ENCODE results near the gene TOMM40. TPM values are rescaled to one million over a fixed set of nuclear protein-coding genes. Genes with fewer than 3 reads are reported as not detected.
A peak's percentile ranks its signal among the peaks of the same experiment; 100 is the strongest.

The TOMM40 gene
- total and polyA plus RNA-seq, 2 of the 13 experiments (the other 11 are each of a cell fraction or from before 2014, with no cell fraction given): 72.0 to 110 TPM

DNA sequence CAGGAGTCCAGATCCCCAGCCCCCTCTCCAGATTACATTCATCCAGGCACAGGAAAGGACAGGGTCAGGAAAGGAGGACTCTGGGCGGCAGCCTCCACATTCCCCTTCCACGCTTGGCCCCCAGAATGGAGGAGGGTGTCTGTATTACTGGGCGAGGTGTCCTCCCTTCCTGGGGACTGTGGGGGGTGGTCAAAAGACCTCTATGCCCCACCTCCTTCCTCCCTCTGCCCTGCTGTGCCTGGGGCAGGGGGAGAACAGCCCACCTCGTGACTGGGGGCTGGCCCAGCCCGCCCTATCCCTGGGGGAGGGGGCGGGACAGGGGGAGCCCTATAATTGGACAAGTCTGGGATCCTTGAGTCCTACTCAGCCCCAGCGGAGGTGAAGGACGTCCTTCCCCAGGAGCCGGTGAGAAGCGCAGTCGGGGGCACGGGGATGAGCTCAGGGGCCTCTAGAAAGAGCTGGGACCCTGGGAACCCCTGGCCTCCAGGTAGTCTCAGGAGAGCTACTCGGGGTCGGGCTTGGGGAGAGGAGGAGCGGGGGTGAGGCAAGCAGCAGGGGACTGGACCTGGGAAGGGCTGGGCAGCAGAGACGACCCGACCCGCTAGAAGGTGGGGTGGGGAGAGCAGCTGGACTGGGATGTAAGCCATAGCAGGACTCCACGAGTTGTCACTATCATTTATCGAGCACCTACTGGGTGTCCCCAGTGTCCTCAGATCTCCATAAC, 14.5 kb downstream of the TOMM40 start, which contains the start of gene APOE (continued):
- TF ChIP-seq ZFP37 (CRISPR knock-in tag; IDR thresholded peaks at IDR 0.05; ENCODE audit: borderline replicate concordance) (no peak), GZF1 (CRISPR knock-in tag; IDR thresholded peaks at IDR 0.05) (no peak), KLF11 (CRISPR knock-in tag; IDR thresholded peaks at IDR 0.05) (no peak), ZNF225 (CRISPR knock-in tag; IDR thresholded peaks at IDR 0.05) (0 out of 2 replicates have a peak, but pooled peaks have one; percentile 68), ZNF703 (CRISPR knock-in tag; IDR thresholded peaks at IDR 0.05; ENCODE audit: borderline replicate concordance) (no peak), ZNF431 (CRISPR knock-in tag; IDR thresholded peaks at IDR 0.05; ENCODE audit: borderline replicate concordance, low read depth) (no peak), NRL (CRISPR knock-in tag; IDR thresholded peaks at IDR 0.05; ENCODE audit: borderline replicate concordance) (no peak; the same call in 1 of the 2 replicates), SSRP1 (CRISPR knock-in tag; IDR thresholded peaks at IDR 0.05) (no peak), SP1 (IDR thresholded peaks at IDR 0.05) (no peak), SP1 (CRISPR knock-in tag; IDR thresholded peaks at IDR 0.05) (peak; percentile 63; the same call in 1 of the 2 replicates), FLYWCH1 (CRISPR knock-in tag; IDR thresholded peaks at IDR 0.05) (no peak), NBN (conservative IDR thresholded peaks at IDR 0.05) (no peak), ATF1 (CRISPR knock-in tag; IDR thresholded peaks at IDR 0.05) (no peak), RFX5 (IDR thresholded peaks at IDR 0.05; ENCODE audit: low read depth, low read length) (no peak), NR2F1 (CRISPR knock-in tag; IDR thresholded peaks at IDR 0.05) (peak in 1 of 2 experiments; percentile 20; a peak in 1 of 4 replicates), ZNF282 (IDR thresholded peaks at IDR 0.05; ENCODE audit: partially characterized antibody) (no peak), SYNCRIP (IDR thresholded peaks at IDR 0.05; ENCODE audit: insufficient read depth, low read depth, low read length) (no peak)
- TF ChIP-seq, protein P1, sequence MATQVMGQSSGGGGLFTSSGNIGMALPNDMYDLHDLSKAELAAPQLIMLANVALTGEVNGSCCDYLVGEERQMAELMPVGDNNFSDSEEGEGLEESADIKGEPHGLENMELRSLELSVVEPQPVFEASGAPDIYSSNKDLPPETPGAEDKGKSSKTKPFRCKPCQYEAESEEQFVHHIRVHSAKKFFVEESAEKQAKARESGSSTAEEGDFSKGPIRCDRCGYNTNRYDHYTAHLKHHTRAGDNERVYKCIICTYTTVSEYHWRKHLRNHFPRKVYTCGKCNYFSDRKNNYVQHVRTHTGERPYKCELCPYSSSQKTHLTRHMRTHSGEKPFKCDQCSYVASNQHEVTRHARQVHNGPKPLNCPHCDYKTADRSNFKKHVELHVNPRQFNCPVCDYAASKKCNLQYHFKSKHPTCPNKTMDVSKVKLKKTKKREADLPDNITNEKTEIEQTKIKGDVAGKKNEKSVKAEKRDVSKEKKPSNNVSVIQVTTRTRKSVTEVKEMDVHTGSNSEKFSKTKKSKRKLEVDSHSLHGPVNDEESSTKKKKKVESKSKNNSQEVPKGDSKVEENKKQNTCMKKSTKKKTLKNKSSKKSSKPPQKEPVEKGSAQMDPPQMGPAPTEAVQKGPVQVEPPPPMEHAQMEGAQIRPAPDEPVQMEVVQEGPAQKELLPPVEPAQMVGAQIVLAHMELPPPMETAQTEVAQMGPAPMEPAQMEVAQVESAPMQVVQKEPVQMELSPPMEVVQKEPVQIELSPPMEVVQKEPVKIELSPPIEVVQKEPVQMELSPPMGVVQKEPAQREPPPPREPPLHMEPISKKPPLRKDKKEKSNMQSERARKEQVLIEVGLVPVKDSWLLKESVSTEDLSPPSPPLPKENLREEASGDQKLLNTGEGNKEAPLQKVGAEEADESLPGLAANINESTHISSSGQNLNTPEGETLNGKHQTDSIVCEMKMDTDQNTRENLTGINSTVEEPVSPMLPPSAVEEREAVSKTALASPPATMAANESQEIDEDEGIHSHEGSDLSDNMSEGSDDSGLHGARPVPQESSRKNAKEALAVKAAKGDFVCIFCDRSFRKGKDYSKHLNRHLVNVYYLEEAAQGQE (IDR thresholded peaks at IDR 0.05; ENCODE audit: borderline replicate concordance in 1 of 2, low read depth in 1 of 2, low read length in 2 of 2): no peak
- TF ChIP-seq, protein P2, sequence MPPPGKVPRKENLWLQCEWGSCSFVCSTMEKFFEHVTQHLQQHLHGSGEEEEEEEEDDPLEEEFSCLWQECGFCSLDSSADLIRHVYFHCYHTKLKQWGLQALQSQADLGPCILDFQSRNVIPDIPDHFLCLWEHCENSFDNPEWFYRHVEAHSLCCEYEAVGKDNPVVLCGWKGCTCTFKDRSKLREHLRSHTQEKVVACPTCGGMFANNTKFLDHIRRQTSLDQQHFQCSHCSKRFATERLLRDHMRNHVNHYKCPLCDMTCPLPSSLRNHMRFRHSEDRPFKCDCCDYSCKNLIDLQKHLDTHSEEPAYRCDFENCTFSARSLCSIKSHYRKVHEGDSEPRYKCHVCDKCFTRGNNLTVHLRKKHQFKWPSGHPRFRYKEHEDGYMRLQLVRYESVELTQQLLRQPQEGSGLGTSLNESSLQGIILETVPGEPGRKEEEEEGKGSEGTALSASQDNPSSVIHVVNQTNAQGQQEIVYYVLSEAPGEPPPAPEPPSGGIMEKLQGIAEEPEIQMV (CRISPR knock-in tag; IDR thresholded peaks at IDR 0.05; ENCODE audit: low read depth): peak; percentile 75; the same call in 1 of the 2 replicates
- TF ChIP-seq, protein P3, sequence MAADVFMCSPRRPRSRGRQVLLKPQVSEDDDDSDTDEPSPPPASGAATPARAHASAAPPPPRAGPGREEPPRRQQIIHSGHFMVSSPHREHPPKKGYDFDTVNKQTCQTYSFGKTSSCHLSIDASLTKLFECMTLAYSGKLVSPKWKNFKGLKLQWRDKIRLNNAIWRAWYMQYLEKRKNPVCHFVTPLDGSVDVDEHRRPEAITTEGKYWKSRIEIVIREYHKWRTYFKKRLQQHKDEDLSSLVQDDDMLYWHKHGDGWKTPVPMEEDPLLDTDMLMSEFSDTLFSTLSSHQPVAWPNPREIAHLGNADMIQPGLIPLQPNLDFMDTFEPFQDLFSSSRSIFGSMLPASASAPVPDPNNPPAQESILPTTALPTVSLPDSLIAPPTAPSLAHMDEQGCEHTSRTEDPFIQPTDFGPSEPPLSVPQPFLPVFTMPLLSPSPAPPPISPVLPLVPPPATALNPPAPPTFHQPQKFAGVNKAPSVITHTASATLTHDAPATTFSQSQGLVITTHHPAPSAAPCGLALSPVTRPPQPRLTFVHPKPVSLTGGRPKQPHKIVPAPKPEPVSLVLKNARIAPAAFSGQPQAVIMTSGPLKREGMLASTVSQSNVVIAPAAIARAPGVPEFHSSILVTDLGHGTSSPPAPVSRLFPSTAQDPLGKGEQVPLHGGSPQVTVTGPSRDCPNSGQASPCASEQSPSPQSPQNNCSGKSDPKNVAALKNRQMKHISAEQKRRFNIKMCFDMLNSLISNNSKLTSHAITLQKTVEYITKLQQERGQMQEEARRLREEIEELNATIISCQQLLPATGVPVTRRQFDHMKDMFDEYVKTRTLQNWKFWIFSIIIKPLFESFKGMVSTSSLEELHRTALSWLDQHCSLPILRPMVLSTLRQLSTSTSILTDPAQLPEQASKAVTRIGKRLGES (CRISPR knock-in tag; IDR thresholded peaks at IDR 0.05; ENCODE audit: borderline replicate concordance): no peak
- TF ChIP-seq, protein P4, sequence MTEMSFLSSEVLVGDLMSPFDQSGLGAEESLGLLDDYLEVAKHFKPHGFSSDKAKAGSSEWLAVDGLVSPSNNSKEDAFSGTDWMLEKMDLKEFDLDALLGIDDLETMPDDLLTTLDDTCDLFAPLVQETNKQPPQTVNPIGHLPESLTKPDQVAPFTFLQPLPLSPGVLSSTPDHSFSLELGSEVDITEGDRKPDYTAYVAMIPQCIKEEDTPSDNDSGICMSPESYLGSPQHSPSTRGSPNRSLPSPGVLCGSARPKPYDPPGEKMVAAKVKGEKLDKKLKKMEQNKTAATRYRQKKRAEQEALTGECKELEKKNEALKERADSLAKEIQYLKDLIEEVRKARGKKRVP (CRISPR knock-in tag; IDR thresholded peaks at IDR 0.05): no peak; a peak in 1 of 4 replicates

Data from HepG2 (cell line).